ENCODE results near the gene ARL5C.

The ARL5C gene

GRCh38 chr17:39166437-39167335 is 725 bp upstream of the ARL5C start:
- no peak for DNase-seq

- no peak for DNase-seq
Measured at GRCh38 chr17:39165178-39165840, 652 bp downstream of the ARL5C start.

- DNase-seq: peak; percentile 62
Measured at GRCh38 chr17:39164675-39165143, 1.3 kb downstream of the ARL5C start.

GRCh38 chr17:39161962-39162361 is 4.0 kb downstream of the ARL5C start:
- no peak for DNase-seq

- DNase-seq: no peak
Measured at GRCh38 chr17:39158623-39159022, 7.3 kb downstream of the ARL5C start.

- DNase-seq: no peak
Measured at GRCh38 chr17:39156491-39156890, 9.5 kb downstream of the ARL5C start.

- no peak for DNase-seq
Measured at GRCh38 chr17:39155654-39156053, 10.3 kb downstream of the ARL5C start.

- peak; percentile 96 for DNase-seq
Measured at GRCh38 chr17:39153599-39154051, 12.3 kb downstream of the ARL5C start.

GRCh38 chr17:39151943-39152818 is 13.8 kb downstream of the ARL5C start:
- no peak for DNase-seq

GRCh38 chr17:39151150-39151942 is 14.6 kb downstream of the ARL5C start, which contains the start of gene PLXDC1:
TSS of gene PLXDC1 (minus strand) at chr17:39151637. CDS start at chr17:39151437, 200 bp downstream.
- no peak for DNase-seq

GRCh38 chr17:39150795-39151149 is 15.2 kb downstream of the ARL5C start:
- DNase-seq: no peak

GRCh38 chr17:39150104-39150634 is 15.8 kb downstream of the ARL5C start:
- DNase-seq: no peak

GRCh38 chr17:39147221-39148185 is 18.5 kb downstream of the ARL5C start:
- DNase-seq: no peak

- no peak for DNase-seq
Measured at GRCh38 chr17:39146273-39146672, 19.7 kb downstream of the ARL5C start.

- no peak for DNase-seq
Measured at GRCh38 chr17:39145143-39145542, 20.8 kb downstream of the ARL5C start.

- no peak for DNase-seq
Measured at GRCh38 chr17:39144416-39144840, 21.5 kb downstream of the ARL5C start.

GRCh38 chr17:39143552-39144093 is 22.3 kb downstream of the ARL5C start:
- DNase-seq: no peak

- no peak for DNase-seq
Measured at GRCh38 chr17:39141915-39142664, 23.9 kb downstream of the ARL5C start.

GRCh38 chr17:39141294-39141693 is 24.7 kb downstream of the ARL5C start:
- no peak for DNase-seq

Measured in activated T-cell treated with anti-CD3 and anti-CD28 coated beads for 4 hours (primary cell).